ENCODE measurements around the gene ADAP2. TPM values are rescaled to one million over a fixed set of nuclear protein-coding genes. Genes with fewer than 3 reads are reported as not detected.

Gene ADAP2
- total and polyA plus RNA-seq, 9 donors, result 4.7 to 17.6 (median 6.0) TPM

DNA sequence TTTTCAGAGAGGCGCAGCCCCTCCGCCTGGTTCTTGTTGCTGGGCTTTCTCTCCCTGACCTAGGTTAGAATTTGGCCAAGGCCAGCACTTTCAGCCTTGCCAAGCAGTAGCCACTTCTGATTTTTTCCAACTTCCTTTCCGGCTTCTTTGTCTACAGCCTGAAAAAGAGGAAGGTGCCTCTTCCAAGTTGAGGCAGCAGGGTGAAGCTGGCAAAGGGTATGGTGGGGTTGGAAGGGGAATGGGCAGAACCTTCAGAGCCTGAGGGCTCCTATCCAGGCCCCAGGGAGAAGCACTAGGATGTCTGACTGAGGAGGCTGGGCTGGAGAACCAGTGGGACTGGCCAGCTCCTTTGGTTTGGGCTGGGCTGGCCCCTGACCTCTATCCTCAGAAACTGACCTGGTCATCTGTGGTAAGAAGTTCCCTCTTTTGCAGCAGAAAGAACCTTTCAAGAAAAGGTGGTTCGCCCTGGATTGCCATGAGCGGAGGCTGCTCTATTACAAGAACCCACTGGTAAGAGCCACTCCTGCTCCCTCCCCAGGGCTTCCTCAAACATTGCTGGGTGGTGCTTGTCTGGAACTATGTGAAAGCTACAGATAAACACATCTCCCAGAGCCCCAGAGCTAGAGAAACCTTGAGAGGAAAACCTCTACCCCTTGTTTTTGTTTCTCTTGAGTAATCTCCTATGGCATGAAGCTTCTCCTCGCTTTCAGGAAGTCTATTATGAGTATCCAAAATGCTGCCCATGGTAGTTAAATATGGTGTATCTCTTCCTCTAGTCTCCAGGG, 32.5 kb downstream of the ADAP2 start:
- Histone ChIP-seq H3K4me3 (no peak overlapping the region), H3K4me1 (ENCODE audit: insufficient read depth) (no peaks in the 10 kb centered on the region), H3K27me3 (no peaks in the 10 kb centered on the region), H3K9me3 (no peaks in the 10 kb centered on the region), H3K27ac (no peak overlapping the region), H3K36me3 (no peaks in the 10 kb centered on the region)
- intact Hi-C loops (cut with DNase I), result no loop called here
- DNase-seq, result no peak
- no peak for TF ChIP-seq EP300 (IDR thresholded peaks at IDR 0.05)
- no peak for TF ChIP-seq POLR2A (IDR thresholded peaks at IDR 0.05)
- 61 to 72% (median 69%) methylated on average over 6 of the region's 6 CpGs for WGBS, 3 donors

DNA sequence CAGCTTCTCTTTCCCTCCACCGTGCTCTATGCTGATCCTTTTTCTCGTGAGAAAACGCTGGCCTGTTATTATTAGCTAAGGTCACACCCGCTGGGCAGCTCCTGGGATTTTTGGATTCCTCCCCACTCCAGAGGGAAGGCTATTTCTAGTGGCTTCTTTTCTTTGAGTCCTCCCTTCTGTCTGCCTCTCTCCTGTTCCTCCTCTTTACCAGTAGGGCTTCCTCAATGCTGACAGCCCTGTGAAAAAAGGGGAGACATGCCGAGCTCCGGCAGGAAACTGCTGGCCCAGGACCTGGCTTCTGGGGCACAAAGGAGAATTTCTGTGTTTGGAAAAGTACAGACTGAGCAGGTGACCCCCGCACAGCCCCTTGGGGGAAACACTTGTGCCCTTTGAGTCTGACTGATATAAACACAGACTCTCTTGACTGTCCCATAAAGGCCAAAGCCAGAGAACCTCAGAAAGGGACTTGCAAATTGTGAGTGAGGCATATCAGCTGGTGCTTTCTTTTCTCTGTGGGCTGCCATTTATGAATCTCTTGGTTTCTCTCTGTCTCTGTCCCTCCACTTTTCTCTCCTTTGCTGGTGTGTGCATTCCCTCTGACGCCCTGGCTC, 35.1 kb downstream of the ADAP2 start:
- 23 to 33% (median 25%) methylated on average over 8 of the region's 8 CpGs for WGBS, 3 donors
- Histone ChIP-seq H3K4me3 (no peak overlapping the region), H3K4me1 (ENCODE audit: insufficient read depth) (no peaks in the 10 kb centered on the region), H3K27ac (no peak overlapping the region), H3K27me3 (no peaks in the 10 kb centered on the region), H3K9me3 (no peaks in the 10 kb centered on the region), H3K36me3 (no peaks in the 10 kb centered on the region)
- TF ChIP-seq EP300 (IDR thresholded peaks at IDR 0.05) (no peak), POLR2A (IDR thresholded peaks at IDR 0.05) (no peak)
- TF ChIP-seq, protein P1, sequence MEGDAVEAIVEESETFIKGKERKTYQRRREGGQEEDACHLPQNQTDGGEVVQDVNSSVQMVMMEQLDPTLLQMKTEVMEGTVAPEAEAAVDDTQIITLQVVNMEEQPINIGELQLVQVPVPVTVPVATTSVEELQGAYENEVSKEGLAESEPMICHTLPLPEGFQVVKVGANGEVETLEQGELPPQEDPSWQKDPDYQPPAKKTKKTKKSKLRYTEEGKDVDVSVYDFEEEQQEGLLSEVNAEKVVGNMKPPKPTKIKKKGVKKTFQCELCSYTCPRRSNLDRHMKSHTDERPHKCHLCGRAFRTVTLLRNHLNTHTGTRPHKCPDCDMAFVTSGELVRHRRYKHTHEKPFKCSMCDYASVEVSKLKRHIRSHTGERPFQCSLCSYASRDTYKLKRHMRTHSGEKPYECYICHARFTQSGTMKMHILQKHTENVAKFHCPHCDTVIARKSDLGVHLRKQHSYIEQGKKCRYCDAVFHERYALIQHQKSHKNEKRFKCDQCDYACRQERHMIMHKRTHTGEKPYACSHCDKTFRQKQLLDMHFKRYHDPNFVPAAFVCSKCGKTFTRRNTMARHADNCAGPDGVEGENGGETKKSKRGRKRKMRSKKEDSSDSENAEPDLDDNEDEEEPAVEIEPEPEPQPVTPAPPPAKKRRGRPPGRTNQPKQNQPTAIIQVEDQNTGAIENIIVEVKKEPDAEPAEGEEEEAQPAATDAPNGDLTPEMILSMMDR (IDR thresholded peaks at IDR 0.05), result no peak
- intact Hi-C loops (cut with DNase I), result no loop called here
- no peak for DNase-seq

DNA sequence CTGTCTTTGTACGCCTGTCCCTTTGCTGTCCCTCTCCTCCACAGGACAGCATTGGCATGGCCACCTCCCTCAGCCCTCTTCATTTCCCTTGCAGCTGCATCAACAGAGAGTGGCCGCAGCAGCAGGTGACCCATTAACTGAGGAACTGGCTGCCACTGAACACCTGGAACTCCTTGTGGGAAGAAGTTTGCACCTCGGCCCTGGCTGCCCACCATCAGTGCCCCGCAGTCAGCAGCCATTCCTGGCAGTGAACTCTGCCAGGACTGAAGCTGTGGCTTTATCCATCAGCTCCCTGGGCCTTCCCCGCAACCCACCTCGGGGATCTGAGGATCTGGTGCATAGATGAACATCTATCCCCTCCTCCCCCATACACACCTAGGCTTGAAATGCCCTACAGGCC, 36.0 kb downstream of the ADAP2 start:
- no peak for TF ChIP-seq EP300 (IDR thresholded peaks at IDR 0.05)
- TF ChIP-seq, protein P1 (IDR thresholded peaks at IDR 0.05), result no peak
- TF ChIP-seq POLR2A (IDR thresholded peaks at IDR 0.05), result no peak
- intact Hi-C loops (cut with DNase I), result no loop called here
- Histone ChIP-seq H3K27ac (no peak overlapping the region), H3K4me3 (no peak overlapping the region), H3K9me3 (no peaks in the 10 kb centered on the region), H3K27me3 (no peaks in the 10 kb centered on the region), H3K36me3 (no peaks in the 10 kb centered on the region), H3K4me1 (ENCODE audit: insufficient read depth) (no peaks in the 10 kb centered on the region)
- no peak for DNase-seq
- WGBS, 3 donors, result 87 to 92% (median 92%) methylated on average over 6 of the region's 6 CpGs

DNA sequence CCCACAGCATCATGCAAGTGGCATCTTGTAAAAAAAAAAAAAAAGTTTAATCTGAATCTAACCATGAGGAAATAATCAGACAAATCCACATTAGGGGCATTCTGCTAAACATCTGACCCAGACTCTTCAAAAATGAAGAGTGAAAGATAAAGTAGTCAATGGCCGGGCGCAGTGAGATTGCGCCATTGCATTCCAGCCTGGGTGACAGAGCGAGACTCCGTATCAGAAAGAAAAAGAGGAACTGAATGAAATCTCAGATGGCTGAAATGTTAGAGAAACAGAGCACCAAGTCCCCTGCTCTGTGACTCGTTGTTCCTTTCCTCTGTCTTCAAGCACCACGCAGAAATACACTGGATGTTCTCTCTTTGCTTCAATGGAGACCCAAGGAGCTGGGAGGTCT, 36.4 kb downstream of the ADAP2 start:
- H3K27ac ChIP-seq, result no peak overlapping the region
- no peaks in the 10 kb centered on the region for H3K27me3 ChIP-seq
- intact Hi-C loops (cut with DNase I), result no loop called here
- no peaks in the 10 kb centered on the region for H3K4me1 ChIP-seq (ENCODE audit: insufficient read depth)
- H3K4me3 ChIP-seq, result no peak overlapping the region
- no peak for DNase-seq
- TF ChIP-seq POLR2A (IDR thresholded peaks at IDR 0.05) (no peak), EP300 (IDR thresholded peaks at IDR 0.05) (no peak)
- TF ChIP-seq, protein P1 (IDR thresholded peaks at IDR 0.05), result no peak
- no peaks in the 10 kb centered on the region for H3K9me3 ChIP-seq
- H3K36me3 ChIP-seq, result no peaks in the 10 kb centered on the region
- WGBS, 3 donors, result 87 to 88% (median 88%) methylated on average over 7 of the region's 7 CpGs

All from ovary (tissue), 9 donors.